AG04450 (cell line): ENCODE measurements around the gene PPIB. TPM values are rescaled to one million over a fixed set of nuclear protein-coding genes. Genes with fewer than 3 reads are reported as not detected.

Experiments used
- CTCF ChIA-PET: fragments of 300-600, 350-600 bp; formaldehyde crosslinking; extraction: SDS; loops from one replicate; lab custom pipeline; 2022; ENCODE audit warnings: antibody characterized with exemption, inconsistent platforms; lab: Charles Lee
- POLR2A ChIA-PET: fragments of 350-600 bp; formaldehyde crosslinking; extraction: SDS; loops from one replicate; lab custom pipeline; 2021; ENCODE audit warnings: antibody characterized with exemption, inconsistent platforms; lab: Yijun Ruan, JAX
- DNase-seq: peaks from one replicate; pipeline ENCODE4 v3.0.0-alpha.2; 2011; ENCODE audit warnings: low read depth, low spot score
- H3K27ac ChIP-seq: one replicate; pipeline ENCODE4 v1.5.1; 2012; ENCODE audit warnings: low read depth, low read length, control low read depth
- H3K27me3 ChIP-seq: one replicate; pipeline ENCODE4 v1.6.0; 2012; ENCODE audit warnings: low read length; ENCODE audit not compliant: control insufficient read depth, insufficient read depth
- H3K4me3 ChIP-seq: 2 replicates; pipeline ENCODE4 v1.5.1; 2011; ENCODE audit warnings: mild to moderate bottlenecking, low read depth, low read length, control low read depth
- H3K9me3 ChIP-seq: 2 replicates; pipeline ENCODE4 v1.5.1; 2012; ENCODE audit warnings: low read length; ENCODE audit not compliant: control insufficient read depth, insufficient read depth
- CTCF ChIP-seq: IDR thresholded peaks from 2 replicates; pipeline ENCODE4 v1.5.1; 2011; ENCODE audit warnings: low read depth, low read length, control low read depth, inconsistent platforms
- polyA plus RNA-seq: library from polyadenylated mRNA; depleted of rRNA; stranded (reverse); fragments of >200 nt; gene quantifications from 2 replicates; pipeline ENCODE4 v1.2.3, GENCODE V29; 2011

The PPIB gene
- polyA plus RNA-seq, 1 experiment: 1,311 TPM

- peaks cover 13% of the 10 kb centered on the region for H3K27me3 ChIP-seq
- ChIA-PET CTCF (no interaction called here), POLR2A (no interaction called here)
- no peak for DNase-seq
- no peak overlapping the region for H3K4me3 ChIP-seq
- H3K9me3 ChIP-seq: no peaks in the 10 kb centered on the region
- no peak for TF ChIP-seq CTCF
- no peak overlapping the region for H3K27ac ChIP-seq
Measured at GRCh38 chr15:64155802-64156651, 6.8 kb downstream of the PPIB start.

GRCh38 chr15:64153480-64154367, 9.1 kb downstream of the PPIB start:
- POLR2A ChIA-PET: interaction anchor here (0.8 to 2.7 kb wide), 3 partner anchors 9 to 82 kb away, joined by 3 to 19 read pairs (median 4); partner anchors contain the start of genes CIAO2A and PPIB
- peaks cover 13% of the 10 kb centered on the region for H3K27me3 ChIP-seq
- no peaks in the 10 kb centered on the region for H3K9me3 ChIP-seq
- peak; percentile 98 for TF ChIP-seq CTCF
- no peak overlapping the region for H3K4me3 ChIP-seq
- peak; percentile 59 for DNase-seq
- CTCF ChIA-PET: interaction anchor here (0.6 to 2.7 kb wide), 21 partner anchors 8 to 672 kb away, joined by 3 to 13 read pairs (median 4); partner anchors contain the start of genes PIF1, PPIB and SNX1
- peak overlapping the region; percentile 61 for H3K27ac ChIP-seq

- Histone ChIP-seq H3K4me3 (peak overlapping the region; percentile 53; the same call in 1 of the 2 replicates), H3K9me3 (no peaks in the 10 kb centered on the region), H3K27me3 (peaks cover 13% of the 10 kb centered on the region), H3K27ac (no peak overlapping the region)
- CTCF ChIA-PET: interaction anchor here (0.6 to 2.7 kb wide), 20 partner anchors 9 to 673 kb away, joined by 3 to 13 read pairs (median 4); partner anchors contain the start of genes CSNK1G1, PIF1, PPIB and SNX1
- POLR2A ChIA-PET: interaction anchor here (0.8 to 2.7 kb wide), 3 partner anchors 10 to 81 kb away, joined by 3 to 19 read pairs (median 4); partner anchors contain the start of genes CIAO2A and PPIB
- TF ChIP-seq CTCF: no peak
- no peak for DNase-seq
Measured at GRCh38 chr15:64152507-64153387, 10.1 kb downstream of the PPIB start.

GRCh38 chr15:64151727-64152506, 10.9 kb downstream of the PPIB start, which contains the start of gene SNX22:
TSS of gene SNX22 (plus strand) at chr15:64151731. CDS start at chr15:64151776, 45 bp downstream.
- peaks cover 13% of the 10 kb centered on the region for H3K27me3 ChIP-seq
- peak within 1 kb of the TSS; percentile 53 for H3K4me3 ChIP-seq
- TF ChIP-seq CTCF: no peak
- no peak for DNase-seq
- no peaks in the 10 kb centered on the region; the same call in 1 of the 2 replicates for H3K9me3 ChIP-seq
- ChIA-PET CTCF (interaction anchor here (0.6 to 2.7 kb wide), 4 partner anchors 12 to 204 kb away, joined by 3 to 13 read pairs (median 4); partner anchors contain the start of gene CSNK1G1), POLR2A (no interaction called here)
- no peak within 1 kb of the TSS for H3K27ac ChIP-seq
